SH-SY5Y (cell line): ENCODE results near the gene DDX59.

Source experiments
- GATA2 ChIP-seq: IDR thresholded peaks from 2 replicates; pipeline ENCODE4 v1.6.1; 2011; ENCODE audit warnings: mild to moderate bottlenecking, low read depth, low read length
- GATA3 ChIP-seq: IDR thresholded peaks from 2 replicates; pipeline ENCODE4 v1.6.1; 2011; ENCODE audit warnings: low read depth, mild to moderate bottlenecking, low read length, moderate library complexity

DDX59 gene

GRCh38 chr1:200627575-200628222, 42.0 kb downstream of the DDX59 start:
- TF ChIP-seq GATA2 (no peak), GATA3 (no peak)

- no peak for TF ChIP-seq GATA3
- TF ChIP-seq GATA2 = no peak
Observed at GRCh38 chr1:200626853-200627534, 42.7 kb downstream of the DDX59 start.

- TF ChIP-seq GATA2 = no peak
- no peak for TF ChIP-seq GATA3
Observed at GRCh38 chr1:200625381-200625824, 44.3 kb downstream of the DDX59 start.

GRCh38 chr1:200624679-200625335, 44.9 kb downstream of the DDX59 start:
- TF ChIP-seq GATA2 = no peak
- no peak for TF ChIP-seq GATA3

GRCh38 chr1:200620273-200621131, 49.2 kb downstream of the DDX59 start, which contains the start of gene KIF14:
KIF14 (minus strand) TSS chr1:200620751; CDS start chr1:200618723, 2,028 bp downstream.
- TF ChIP-seq GATA2 (no peak), GATA3 (no peak)

- TF ChIP-seq GATA2 (no peak), GATA3 (no peak)
Observed at GRCh38 chr1:200619894-200620272, 49.8 kb downstream of the DDX59 start.

- TF ChIP-seq GATA2 = no peak
Observed at GRCh38 chr1:200610846-200611245, 58.9 kb downstream of the DDX59 start.

- TF ChIP-seq GATA2 (no peak), GATA3 (no peak)
Observed at GRCh38 chr1:200602632-200603031, 67.1 kb downstream of the DDX59 start.
